Right ventricle myocardium superior (tissue), 1 donor: ENCODE data around the gene PRDM9. TPM values are rescaled to one million over a fixed set of nuclear protein-coding genes. Genes with fewer than 3 reads are reported as not detected.
A peak's percentile ranks its signal among the peaks of the same experiment; 100 is the strongest.
"Not testable (repeated sequence)": the region's sequence is repeated elsewhere in the genome, so short reads cannot be mapped to it uniquely, and the experiment has no call there.

Experiments used
- ATAC-seq: fragments of 200-7000 bp; cut with Tn5 transposase; one replicate; pipeline ENCODE4 v1.9.1; 2020; ENCODE audit warnings: mild to moderate bottlenecking; ENCODE audit not compliant: poor library complexity
- DNase-seq: peaks from one replicate; pipeline ENCODE4 v3.0.0-alpha.2; 2020
- intact Hi-C: fragments of 100-400 bp; cut with DNase I; formaldehyde crosslinking; loops from one replicate; pipeline ENCODE4 v1.11.2; 2022
- long read RNA-seq: library from polyadenylated mRNA; unstranded; transcript quantifications from one replicate; pipeline ENCODE4 v2.0.0, GENCODE V29; 2021
- total RNA-seq: library from RNA; stranded (reverse); fragmentation: NEBNext Ultra II Directional; extraction: Animal tissue kit (Norgen Biotek cat#: 25700); gene quantifications from one replicate; pipeline ENCODE4 v1.2.1, GENCODE V29; 2021
- donor health status: DM: no; HTN: yes; CAD: no; lungs with severe emphysema.

The PRDM9 gene
- total RNA-seq, result not detected
- long read RNA-seq, result 0 reads

GRCh38 chr5:23507278-23507685 lies at the start of gene PRDM9:
TSS of gene PRDM9 (plus strand) at chr5:23507609. CDS start at chr5:23509034, 1,425 bp downstream.
- DNase-seq (peak; percentile 86), ATAC-seq (peak; percentile 93)
- intact Hi-C loops, result no loop called here

GRCh38 chr5:23457780-23458179 lies 49.6 kb upstream of the PRDM9 start:
- ATAC-seq (no peak), DNase-seq (no peak)
- intact Hi-C loops, result no loop called here

- no peak for ATAC-seq
- intact Hi-C loops, result no loop called here
- DNase-seq, result no peak
Measured at GRCh38 chr5:23459214-23459613, 48.2 kb upstream of the PRDM9 start.

- ATAC-seq (no peak), DNase-seq (no peak)
- intact Hi-C loops, result no loop called here
Measured at GRCh38 chr5:23461576-23461975, 45.8 kb upstream of the PRDM9 start.

- ATAC-seq, result no peak
- no peak for DNase-seq
- intact Hi-C loops, result no loop called here
Measured at GRCh38 chr5:23466401-23466912, 41.0 kb upstream of the PRDM9 start.

- no peak for DNase-seq
- ATAC-seq, result no peak
- intact Hi-C loops, result no loop called here
Measured at GRCh38 chr5:23468658-23469057, 38.8 kb upstream of the PRDM9 start.

GRCh38 chr5:23473915-23474314 lies 33.5 kb upstream of the PRDM9 start:
- ATAC-seq, result no peak
- intact Hi-C loops, result no loop called here
- DNase-seq, result no peak

GRCh38 chr5:23474315-23474714 lies 33.1 kb upstream of the PRDM9 start:
- ATAC-seq (no peak), DNase-seq (no peak)
- intact Hi-C loops, result no loop called here

GRCh38 chr5:23476580-23476979 lies 30.8 kb upstream of the PRDM9 start:
- intact Hi-C loops, result no loop called here
- no peak for DNase-seq
- ATAC-seq, result no peak

GRCh38 chr5:23482642-23483041 lies 24.8 kb upstream of the PRDM9 start:
- ATAC-seq (no peak), DNase-seq (no peak)
- intact Hi-C loops, result no loop called here

- intact Hi-C loops, result no loop called here
- no peak for DNase-seq
- ATAC-seq, result no peak
Measured at GRCh38 chr5:23483090-23483489, 24.3 kb upstream of the PRDM9 start.

- intact Hi-C loops, result no loop called here
- no peak for DNase-seq
- ATAC-seq, result no peak
Measured at GRCh38 chr5:23484096-23484495, 23.3 kb upstream of the PRDM9 start.

GRCh38 chr5:23486227-23486626 lies 21.2 kb upstream of the PRDM9 start:
- DNase-seq, ATAC-seq, intact Hi-C loops: not testable (repeated sequence)

GRCh38 chr5:23490993-23491392 lies 16.4 kb upstream of the PRDM9 start:
- intact Hi-C loops, result no loop called here
- no peak for DNase-seq
- no peak for ATAC-seq

- intact Hi-C loops, result no loop called here
- no peak for DNase-seq
- no peak for ATAC-seq
Measured at GRCh38 chr5:23494558-23494957, 12.9 kb upstream of the PRDM9 start.

- ATAC-seq (no peak), DNase-seq (no peak)
- intact Hi-C loops, result no loop called here
Measured at GRCh38 chr5:23496576-23496975, 10.8 kb upstream of the PRDM9 start.

GRCh38 chr5:23506329-23507236 lies 826 bp upstream of the PRDM9 start:
- intact Hi-C loops, result no loop called here
- no peak for DNase-seq

GRCh38 chr5:23510434-23510833 lies 3.0 kb downstream of the PRDM9 start:
- intact Hi-C loops, ATAC-seq, DNase-seq: not testable (repeated sequence)

More at GRCh38 chr5:23506329-23507236, 826 bp upstream of the PRDM9 start:
- peak; percentile 56 for ATAC-seq

GRCh38 chr5:23522553-23522952 lies 15.1 kb downstream of the PRDM9 start:
- ATAC-seq (no peak), DNase-seq (no peak)
- intact Hi-C loops, result no loop called here

- ATAC-seq, result no peak
- intact Hi-C loops, result no loop called here
- DNase-seq, result no peak
Measured at GRCh38 chr5:23523031-23523430, 15.6 kb downstream of the PRDM9 start.
